Cardiac muscle cell (in vitro differentiated cells and primary cell): Measurements from ENCODE around the gene SP6. TPM values are rescaled to one million over a fixed set of nuclear protein-coding genes. Genes with fewer than 3 reads are reported as not detected.

Experiments
- DNase-seq, 2 donors: peaks; one replicate each; pipeline versions ENCODE4 v3.0.0 to v3.0.0-alpha.2; 2010 to 2017; ENCODE audit warnings: low read depth in 1 of 2, low spot score in 1 of 2
- H3K27ac ChIP-seq: fragments of 200-600 bp; sonication (generic); 2 replicates; pipeline ENCODE4 v1.5.1; 2016
- H3K27me3 ChIP-seq: fragments of 200-600 bp; sonication (generic); 2 replicates; pipeline ENCODE4 v1.6.0; 2016; ENCODE audit warnings: control low read depth
- H3K36me3 ChIP-seq: fragments of 200-600 bp; sonication (generic); 2 replicates; pipeline ENCODE4 v1.5.1; 2016; ENCODE audit warnings: control low read depth
- H3K4me1 ChIP-seq: fragments of 200-600 bp; sonication (generic); 2 replicates; pipeline ENCODE4 v1.8.1; 2017; ENCODE audit warnings: low read depth, mild to moderate bottlenecking, mixed run types
- H3K4me3 ChIP-seq: fragments of 200-600 bp; sonication (generic); 2 replicates; pipeline ENCODE4 v1.5.1; 2016; ENCODE audit warnings: mild to moderate bottlenecking
- H3K9me3 ChIP-seq: fragments of 200-600 bp; sonication (generic); 2 replicates; pipeline ENCODE4 v1.5.1; 2017; ENCODE audit warnings: low read depth, mild to moderate bottlenecking, control low read depth
- CTCF ChIP-seq: IDR thresholded peaks from 2 replicates; pipeline ENCODE4 v1.5.1; 2012; ENCODE audit warnings: low read depth, mild to moderate bottlenecking, low read length
- polyA plus RNA-seq: library from polyadenylated mRNA; unstranded; fragments of >200 nt; fragmentation: Nextera tagmentation; extraction: Ambion mirVana; gene quantifications from 2 replicates; pipeline ENCODE4 v1.2.1, GENCODE V29; 2016
- total RNA-seq: library from RNA; depleted of rRNA; stranded (reverse); fragments of >200 nt; gene quantifications from 2 replicates; pipeline ENCODE4 v1.2.3, GENCODE V29; 2016

Gene SP6
- total and polyA plus RNA-seq, 2 experiments from 2014 or later = 5.0 to 5.8 TPM

GRCh38 chr17:47810200-47810821, 40.7 kb downstream of the SP6 start:
- no peak overlapping the region for H3K4me3 ChIP-seq
- no peaks in the 10 kb centered on the region for H3K27me3 ChIP-seq
- peaks cover 7% of the 10 kb centered on the region for H3K4me1 ChIP-seq
- peak; percentile 28 to 87 for DNase-seq
- no peak for TF ChIP-seq CTCF
- H3K9me3 ChIP-seq = no peaks in the 10 kb centered on the region
- H3K27ac ChIP-seq = no peak overlapping the region
- no peaks in the 10 kb centered on the region for H3K36me3 ChIP-seq

- peaks cover 16% of the 10 kb centered on the region for H3K4me1 ChIP-seq
- no peak overlapping the region for H3K4me3 ChIP-seq
- DNase-seq = no peak
- H3K36me3 ChIP-seq = no peaks in the 10 kb centered on the region
- H3K9me3 ChIP-seq = no peaks in the 10 kb centered on the region
- H3K27me3 ChIP-seq = no peaks in the 10 kb centered on the region
- TF ChIP-seq CTCF = no peak
- H3K27ac ChIP-seq = no peak overlapping the region
These were observed 42.0 kb downstream of the SP6 start for GRCh38 chr17:47808830-47809480.

GRCh38 chr17:47808036-47808829, 42.7 kb downstream of the SP6 start:
- Histone ChIP-seq H3K9me3 (no peaks in the 10 kb centered on the region), H3K27me3 (no peaks in the 10 kb centered on the region), H3K4me1 (peaks cover 16% of the 10 kb centered on the region), H3K27ac (no peak overlapping the region), H3K36me3 (no peaks in the 10 kb centered on the region), H3K4me3 (no peak overlapping the region)
- DNase-seq = no peak
- no peak for TF ChIP-seq CTCF

- H3K27me3 ChIP-seq = no peaks in the 10 kb centered on the region
- DNase-seq = no peak
- H3K36me3 ChIP-seq = no peaks in the 10 kb centered on the region
- no peak overlapping the region for H3K4me3 ChIP-seq
- peaks cover 16% of the 10 kb centered on the region for H3K4me1 ChIP-seq
- no peaks in the 10 kb centered on the region for H3K9me3 ChIP-seq
- no peak overlapping the region for H3K27ac ChIP-seq
- no peak for TF ChIP-seq CTCF
These were observed 43.5 kb downstream of the SP6 start for GRCh38 chr17:47807421-47807820.

GRCh38 chr17:47806913-47807255, 44.1 kb downstream of the SP6 start:
- Histone ChIP-seq H3K27me3 (no peaks in the 10 kb centered on the region), H3K4me1 (peaks cover 16% of the 10 kb centered on the region), H3K9me3 (no peaks in the 10 kb centered on the region), H3K36me3 (no peaks in the 10 kb centered on the region), H3K4me3 (no peak overlapping the region), H3K27ac (no peak overlapping the region)
- DNase-seq = no peak
- TF ChIP-seq CTCF = no peak
